Activated naive CD4-positive, alpha-beta T cell treated with anti-CD3 and anti-CD28 coated beads, Interleukin-2, amount 50 U/mL, for 16 hours (primary cell): ENCODE measurements around the gene GLT8D1.
"Not testable (repeated sequence)": the region's sequence is repeated elsewhere in the genome, so short reads cannot be mapped to it uniquely, and the experiment has no call there.

ENCODE experiments used
- DNase-seq: peaks from one replicate; pipeline ENCODE4 v3.0.0-alpha.2; 2020

GLT8D1 gene

DNA sequence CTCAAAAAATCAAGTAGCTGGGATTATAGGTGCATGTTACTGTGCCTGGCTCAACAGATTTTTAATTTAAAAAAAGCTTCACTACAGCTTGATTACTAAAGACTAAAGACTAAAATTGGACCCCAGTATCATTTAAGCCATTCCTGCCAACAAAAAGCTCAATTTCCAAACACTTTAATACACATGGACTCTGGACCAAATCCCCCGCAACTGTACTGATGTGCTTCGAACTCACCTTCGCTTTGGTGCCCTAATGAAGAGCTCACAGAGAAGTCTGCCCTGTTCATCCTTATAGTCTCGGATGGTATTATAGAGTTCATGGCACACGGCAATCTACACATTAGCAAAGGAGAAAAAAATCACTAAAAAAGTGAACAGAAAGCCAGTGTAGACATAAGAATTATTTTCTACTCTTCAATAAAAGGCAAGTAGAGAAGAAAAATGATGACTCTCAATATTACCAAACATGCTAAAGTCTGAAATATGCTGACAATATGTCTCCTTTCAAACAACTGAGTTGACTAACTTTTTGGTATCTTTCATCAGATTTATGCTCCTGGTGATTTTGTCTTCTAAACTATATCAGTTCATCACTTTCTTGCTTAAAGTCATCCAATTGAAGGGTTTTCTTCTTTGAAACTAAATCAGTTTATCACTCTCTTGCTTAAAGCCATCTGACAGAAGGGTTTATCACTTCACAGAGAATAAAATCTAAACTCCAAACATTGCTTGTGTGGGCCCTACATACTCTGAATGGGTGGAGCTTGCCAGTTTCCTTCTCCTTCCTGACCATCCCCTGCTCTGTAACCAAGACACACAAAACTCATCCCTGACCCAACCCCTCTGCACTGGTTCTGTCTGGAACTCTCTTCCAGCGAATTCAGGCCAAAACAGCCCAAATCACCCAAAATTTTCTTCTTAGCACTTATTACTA is 27.1 kb downstream of the GLT8D1 start:
- no peak for DNase-seq

DNA sequence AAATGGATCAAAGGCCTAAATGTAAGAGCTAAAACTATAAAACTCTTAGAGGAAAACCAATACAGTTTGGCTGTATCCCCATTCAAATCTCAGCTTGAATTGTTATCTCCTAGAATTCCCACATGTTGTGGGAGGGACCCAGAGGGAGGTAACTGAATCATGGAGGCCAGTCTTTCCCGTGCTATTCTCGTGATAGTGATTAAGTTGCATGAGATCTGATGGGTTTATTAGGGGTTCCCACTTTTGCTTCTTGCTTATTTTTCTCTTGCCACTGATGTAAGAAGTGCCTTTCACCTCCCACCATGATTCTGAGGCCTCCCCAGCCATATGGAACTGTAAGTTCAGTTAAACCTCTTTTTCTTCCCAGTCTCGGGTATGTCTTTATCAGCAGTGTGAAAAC is 29.4 kb downstream of the GLT8D1 start:
- DNase-seq = not testable (repeated sequence)

DNA sequence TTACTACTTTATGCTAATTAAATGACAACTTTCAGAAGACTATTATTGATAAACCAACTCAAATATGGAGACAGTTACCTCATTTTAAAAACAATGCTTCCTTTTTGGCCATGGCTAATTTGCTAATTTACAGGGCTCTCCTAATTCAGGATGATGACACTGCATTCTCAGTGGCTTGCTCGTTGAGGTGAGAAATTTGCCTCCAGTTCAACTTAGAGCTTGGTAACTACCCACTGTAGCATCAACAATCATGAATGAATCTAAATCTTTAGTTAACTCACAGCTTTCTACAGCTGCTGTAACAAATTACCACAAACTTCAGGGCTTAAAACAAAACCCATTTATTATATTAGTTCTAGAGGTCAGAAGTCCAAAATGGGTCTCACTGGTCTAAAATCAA is 33.9 kb downstream of the GLT8D1 start:
- no peak for DNase-seq

DNA sequence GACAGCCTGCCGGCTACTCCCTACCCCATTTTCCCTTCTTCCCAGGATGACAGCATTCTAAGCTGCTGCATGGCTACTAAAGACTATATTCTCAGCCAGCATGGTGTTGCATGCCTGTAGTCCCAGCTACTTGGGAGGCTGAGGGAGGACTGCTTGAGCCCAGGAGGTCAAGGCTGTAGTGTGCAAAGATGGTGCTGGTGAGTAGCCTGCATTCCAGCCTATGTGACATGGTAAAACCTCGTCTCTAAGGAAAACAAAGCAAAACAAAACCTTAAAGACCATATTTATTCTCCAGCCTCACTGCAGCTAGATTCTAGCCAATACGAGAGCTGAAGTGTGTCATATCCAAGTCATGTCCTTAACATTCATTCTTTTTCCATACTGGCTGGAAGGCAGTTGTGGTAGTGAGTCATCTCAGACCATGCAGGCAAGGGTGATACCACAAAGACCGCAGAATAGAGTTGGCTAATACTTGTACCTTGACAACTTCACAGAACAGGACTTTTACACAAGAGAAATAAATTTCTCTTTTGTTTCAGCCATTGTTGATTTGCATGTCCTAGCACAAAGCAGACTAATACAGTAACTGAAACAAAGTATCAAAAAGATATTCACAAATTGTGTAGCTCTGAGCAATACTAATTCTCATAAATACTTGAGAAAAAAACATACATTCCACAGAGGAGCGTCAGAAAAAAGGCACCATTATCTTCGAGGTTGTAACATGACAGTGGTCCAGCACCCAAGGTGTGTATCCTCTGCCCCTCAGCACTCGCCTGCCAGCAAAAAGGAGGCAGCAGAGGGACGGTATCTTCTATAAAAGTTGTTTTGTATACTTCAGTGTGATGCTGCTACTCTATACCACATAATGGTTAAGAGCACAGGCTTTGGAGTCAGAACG is 34.7 kb downstream of the GLT8D1 start:
- no peak for DNase-seq

DNA sequence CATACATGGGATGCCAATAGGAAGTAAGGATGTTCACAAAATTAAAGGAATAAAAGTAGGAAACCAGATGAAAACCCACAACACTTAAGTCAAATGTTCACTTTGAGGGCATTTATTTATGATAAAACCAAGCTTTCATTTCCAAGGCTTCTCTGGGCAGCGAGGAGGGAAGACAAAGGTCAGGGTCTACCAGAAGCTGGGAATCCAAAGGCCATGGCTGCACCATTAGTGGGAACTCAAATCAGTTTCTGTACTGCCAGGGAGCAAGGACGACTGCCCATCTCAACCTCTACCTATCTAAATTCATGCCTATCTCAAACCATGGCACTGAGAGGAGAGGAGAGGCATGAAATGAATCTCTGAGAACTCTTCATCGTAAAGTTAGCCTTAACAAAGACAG is 42.5 kb downstream of the GLT8D1 start:
- no peak for DNase-seq

DNA sequence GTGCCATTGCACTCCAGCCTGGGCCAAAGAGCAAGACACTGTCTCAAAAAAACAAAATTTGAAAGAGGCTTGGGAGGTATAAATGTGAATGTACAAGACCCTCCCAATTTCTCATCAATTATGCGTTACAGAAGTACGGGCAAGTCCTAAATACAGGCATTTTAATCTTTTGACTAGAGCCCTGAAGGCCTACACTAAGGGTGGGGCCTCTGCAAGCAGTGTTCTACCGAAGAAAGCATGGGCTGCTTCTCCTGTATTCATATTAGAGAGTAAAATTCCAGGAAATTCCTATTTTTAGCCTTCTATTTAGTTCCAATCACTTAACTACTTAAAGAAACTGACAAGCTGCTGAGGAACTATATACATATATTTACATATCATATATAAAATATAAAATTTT is 45.5 kb downstream of the GLT8D1 start:
- no peak for DNase-seq

DNA sequence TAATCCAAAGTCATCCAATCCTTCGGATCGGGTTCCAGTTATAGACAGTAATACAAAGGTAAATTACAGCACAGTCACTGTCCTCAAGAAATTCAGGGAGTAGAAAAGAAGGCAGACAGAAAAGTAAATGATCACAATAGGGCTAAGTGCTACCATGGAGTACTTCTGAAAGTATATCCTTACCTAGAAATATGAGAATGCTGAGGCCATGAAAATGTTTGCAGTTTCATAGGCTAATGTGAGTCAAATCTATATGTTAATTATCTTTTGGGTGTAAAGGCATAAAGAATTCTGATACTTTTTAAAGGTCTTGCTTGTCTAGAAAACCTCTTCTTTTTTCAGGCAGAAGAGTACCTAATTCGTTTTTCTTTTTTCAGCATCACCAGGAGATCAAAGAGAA is 49.7 kb downstream of the GLT8D1 start:
- DNase-seq = no peak

DNA sequence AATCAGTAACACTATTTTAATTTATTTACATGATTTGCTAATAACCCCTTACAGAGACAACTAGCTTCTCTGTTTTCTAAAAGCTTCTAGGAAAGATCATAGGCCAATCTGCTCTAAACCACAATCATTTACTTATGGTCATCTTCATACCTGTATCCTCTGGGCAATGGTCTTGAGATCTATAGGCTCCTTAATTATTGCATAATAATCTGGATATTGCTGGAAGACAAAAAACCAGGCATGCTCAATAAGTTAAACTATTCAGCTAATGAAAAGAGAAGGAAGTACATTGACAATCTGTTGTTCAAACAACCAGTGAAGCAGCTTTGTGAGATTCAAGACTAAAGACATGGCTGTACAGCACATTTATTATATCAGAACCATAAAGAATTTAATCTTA is 54.0 kb downstream of the GLT8D1 start:
- no peak for DNase-seq

DNA sequence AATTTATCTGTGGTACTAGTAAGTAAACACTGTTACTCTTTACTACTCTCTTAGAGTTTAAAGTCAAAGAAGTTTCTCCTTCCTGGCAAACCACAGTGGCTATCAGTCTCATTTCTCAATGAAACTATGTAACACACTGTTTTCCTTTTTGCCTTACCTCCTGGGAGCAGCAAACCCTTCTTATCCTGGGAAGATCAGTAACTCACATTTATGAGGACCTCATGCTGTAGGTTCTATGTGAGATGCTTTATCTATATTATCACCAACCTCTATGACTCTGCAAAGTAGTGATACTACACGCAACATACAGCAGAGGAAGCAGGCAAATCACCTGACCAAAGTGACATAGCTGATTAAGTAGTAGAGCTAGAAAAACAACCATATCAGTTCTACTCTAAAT is 55.2 kb downstream of the GLT8D1 start:
- DNase-seq = no peak

DNA sequence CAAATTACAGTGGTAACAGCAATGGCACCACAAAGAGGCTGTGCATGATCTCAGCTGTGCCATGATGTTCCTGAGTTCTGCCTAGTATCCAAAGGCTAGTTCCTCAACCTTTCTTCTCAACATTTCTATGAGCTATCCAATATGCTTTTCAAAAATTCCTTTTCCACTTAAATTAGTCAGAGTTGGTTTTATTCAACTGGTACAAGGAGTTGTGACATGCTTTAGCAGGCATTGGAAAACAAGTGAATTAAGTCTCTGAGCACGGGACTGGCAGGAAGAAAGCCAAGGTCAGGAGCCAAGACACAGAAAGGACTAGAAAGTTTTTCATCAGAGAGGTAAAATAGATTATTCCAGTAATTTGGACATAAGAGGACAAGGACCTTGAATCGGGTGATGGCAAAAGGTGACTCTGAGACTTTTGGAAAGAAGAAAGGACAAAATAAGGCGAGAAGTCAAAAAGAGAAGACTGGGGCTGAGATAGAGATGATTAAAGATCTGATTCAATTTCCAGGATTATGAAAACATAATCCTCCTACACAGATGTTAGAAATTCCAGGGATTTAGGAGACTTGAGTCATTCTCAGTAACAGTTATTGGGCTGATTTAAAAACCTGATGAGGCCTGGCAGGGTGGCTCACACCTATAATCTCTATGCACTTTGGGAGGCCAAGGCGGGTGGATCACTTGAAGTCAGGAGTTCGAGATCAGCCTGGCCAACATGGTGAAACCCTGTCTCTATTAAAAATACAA is 56.0 kb downstream of the GLT8D1 start:
- DNase-seq = no peak

DNA sequence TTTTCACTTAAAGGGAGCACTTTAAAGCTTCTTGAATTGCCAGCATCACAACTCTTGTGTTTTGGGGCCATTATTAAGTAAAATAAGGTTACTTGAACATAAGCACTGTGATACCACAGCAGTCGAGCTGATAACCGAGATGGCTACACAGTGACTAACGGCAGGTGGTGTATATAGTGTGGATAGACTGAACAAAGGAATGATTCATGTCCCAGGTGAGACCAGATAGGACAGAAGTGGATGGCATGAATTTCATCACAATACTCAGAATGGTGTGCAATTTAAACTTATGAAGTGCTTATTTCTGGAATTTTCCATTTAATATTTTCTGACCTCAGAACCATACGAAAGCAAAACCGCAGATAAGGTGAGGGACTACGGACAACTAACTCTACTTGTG is 60.0 kb downstream of the GLT8D1 start:
- DNase-seq = no peak
